ENCODE measurements around the gene GSK3B.
"Not testable (repeated sequence)": the region's sequence is repeated elsewhere in the genome, so short reads cannot be mapped to it uniquely, and the experiment has no call there.

GSK3B gene

GRCh38 chr3:119924111-119925094 is 169.8 kb downstream of the GSK3B start:
- DNase-seq: no peak

GRCh38 chr3:119918992-119919933 is 175.0 kb downstream of the GSK3B start:
- DNase-seq: no peak

GRCh38 chr3:119913021-119913420 is 181.2 kb downstream of the GSK3B start:
- DNase-seq: no peak

GRCh38 chr3:119912220-119912619 is 182.0 kb downstream of the GSK3B start:
- DNase-seq: no peak

GRCh38 chr3:119911748-119912147 is 182.5 kb downstream of the GSK3B start:
- DNase-seq: no peak

GRCh38 chr3:119902061-119902460 is 192.2 kb downstream of the GSK3B start:
- DNase-seq: no peak

GRCh38 chr3:119901148-119901547 is 193.1 kb downstream of the GSK3B start:
- DNase-seq: no peak

GRCh38 chr3:119899192-119899511 is 195.1 kb downstream of the GSK3B start:
- DNase-seq: no peak

GRCh38 chr3:119898478-119899191 is 195.6 kb downstream of the GSK3B start:
- DNase-seq: no peak

- no peak for DNase-seq
Observed at GRCh38 chr3:119894195-119894594, 200.1 kb downstream of the GSK3B start.

- no peak for DNase-seq
Observed at GRCh38 chr3:119893769-119894168, 200.5 kb downstream of the GSK3B start.

GRCh38 chr3:119891944-119892721 is 202.1 kb downstream of the GSK3B start:
- DNase-seq: peak; percentile 33

- not testable (repeated sequence) for DNase-seq
Observed at GRCh38 chr3:119888681-119889080, 205.6 kb downstream of the GSK3B start.

- peak; percentile 22 for DNase-seq
Observed at GRCh38 chr3:119885746-119886530, 208.3 kb downstream of the GSK3B start.

GRCh38 chr3:119884161-119884557 is 210.1 kb downstream of the GSK3B start:
- DNase-seq: no peak

- no peak for DNase-seq
Observed at GRCh38 chr3:119883461-119884160, 210.6 kb downstream of the GSK3B start.

GRCh38 chr3:119880966-119881365 is 213.3 kb downstream of the GSK3B start:
- no peak for DNase-seq

- DNase-seq: no peak
Observed at GRCh38 chr3:119873646-119874045, 220.6 kb downstream of the GSK3B start.

GRCh38 chr3:119872773-119873172 is 221.5 kb downstream of the GSK3B start:
- no peak for DNase-seq

GRCh38 chr3:119871571-119871970 is 222.7 kb downstream of the GSK3B start:
- no peak for DNase-seq

GRCh38 chr3:119870512-119870911 is 223.7 kb downstream of the GSK3B start:
- no peak for DNase-seq

All from DMS 273 treated with DMSO at 0.1 percent for 48 hours (cell line).